Hepatocyte (in vitro differentiated cells): Measurements from ENCODE around the gene OSMR. TPM values are rescaled to one million over a fixed set of nuclear protein-coding genes. Genes with fewer than 3 reads are reported as not detected.

Experiments used
- DNase-seq: peaks from one replicate; pipeline ENCODE4 v3.0.0-alpha.2; 2016; ENCODE audit warnings: low spot score
- H2AFZ ChIP-seq: fragments of 200-600 bp; sonication (generic); 2 replicates; pipeline ENCODE4 v1.6.0; 2016; ENCODE audit warnings: antibody characterized with exemption, mild to moderate bottlenecking
- H3K27ac ChIP-seq: fragments of 200-600 bp; sonication (generic); 2 replicates; pipeline ENCODE4 v1.5.1; 2016; ENCODE audit warnings: mild to moderate bottlenecking
- H3K27me3 ChIP-seq: fragments of 200-600 bp; sonication (generic); 2 replicates; pipeline ENCODE4 v1.6.1; 2016
- H3K36me3 ChIP-seq: fragments of 200-600 bp; sonication (generic); replicated peaks from 2 replicates; pipeline ENCODE4 v1.5.1; 2016; ENCODE audit warnings: low read depth; ENCODE audit not compliant: insufficient read depth
- H3K4me1 ChIP-seq: fragments of 200-600 bp; sonication (generic); 2 replicates; pipeline ENCODE4 v1.5.1; 2016; ENCODE audit warnings: mild to moderate bottlenecking, moderate library complexity; ENCODE audit not compliant: insufficient read depth
- H3K4me2 ChIP-seq: fragments of 200-600 bp; sonication (generic); 2 replicates; pipeline ENCODE4 v1.6.0; 2016
- H3K4me3 ChIP-seq: fragments of 200-600 bp; sonication (generic); 2 replicates; pipeline ENCODE4 v1.5.1; 2016; ENCODE audit warnings: mild to moderate bottlenecking
- H3K79me2 ChIP-seq: fragments of 200-600 bp; sonication (generic); 2 replicates; pipeline ENCODE4 v1.6.0; 2017; ENCODE audit warnings: mild to moderate bottlenecking
- H3K9me2 ChIP-seq: fragments of 200-600 bp; sonication (generic); replicated peaks from 2 replicates; pipeline ENCODE4 v1.6.0; 2017; ENCODE audit warnings: mild to moderate bottlenecking; ENCODE audit not compliant: insufficient read depth
- H3K9me3 ChIP-seq: fragments of 200-600 bp; sonication (generic); 2 replicates; pipeline ENCODE4 v1.5.1; 2016; ENCODE audit warnings: low read depth, mild to moderate bottlenecking
- H4K20me1 ChIP-seq: fragments of 200-600 bp; sonication (generic); 2 replicates; pipeline ENCODE4 v1.6.0; 2016; ENCODE audit warnings: mild to moderate bottlenecking; ENCODE audit not compliant: insufficient read depth, poor library complexity, severe bottlenecking
- EZH2 ChIP-seq: fragments of 200-600 bp; sonication (generic); IDR thresholded peaks from 2 replicates; pipeline ENCODE4 v1.6.1; 2016; ENCODE audit warnings: antibody characterized with exemption, mild to moderate bottlenecking, borderline replicate concordance
- EZH2phosphoT487 ChIP-seq: fragments of 200-600 bp; sonication (generic); IDR thresholded peaks from one replicate; pipeline ENCODE4 v1.6.1; 2018; ENCODE audit warnings: antibody characterized with exemption, mild to moderate bottlenecking, low read depth, moderate library complexity; ENCODE audit not compliant: unreplicated experiment, severe bottlenecking
- WGBS: methylation state at CpG from one replicate; pipeline ENCODE4 v1.1.6; 2016; ENCODE audit warnings: low lambda C conversion rate; ENCODE audit errors: missing lambda C conversion rate; 5-methylcytosine and 5-hydroxymethylcytosine counted together
- polyA plus RNA-seq: library from polyadenylated mRNA; unstranded; fragments of >200 nt; fragmentation: Nextera tagmentation; extraction: Ambion mirVana; gene quantifications from 2 replicates; pipeline ENCODE4 v1.2.1, GENCODE V29; 2016
- total RNA-seq: library from RNA; depleted of rRNA; stranded (reverse); fragments of >200 nt; gene quantifications from 2 replicates; pipeline ENCODE4 v1.2.3, GENCODE V29; 2014
- TF ChIP-seq, protein P1 (sequence below): fragments of 200-600 bp; sonication (generic); IDR thresholded peaks from 2 replicates; pipeline ENCODE4 v1.5.1; 2016; ENCODE audit warnings: antibody characterized with exemption, mild to moderate bottlenecking; ENCODE audit not compliant: poor library complexity

Gene OSMR
- total and polyA plus RNA-seq, 2 experiments from 2014 or later: 15.1 to 17.6 TPM

DNA sequence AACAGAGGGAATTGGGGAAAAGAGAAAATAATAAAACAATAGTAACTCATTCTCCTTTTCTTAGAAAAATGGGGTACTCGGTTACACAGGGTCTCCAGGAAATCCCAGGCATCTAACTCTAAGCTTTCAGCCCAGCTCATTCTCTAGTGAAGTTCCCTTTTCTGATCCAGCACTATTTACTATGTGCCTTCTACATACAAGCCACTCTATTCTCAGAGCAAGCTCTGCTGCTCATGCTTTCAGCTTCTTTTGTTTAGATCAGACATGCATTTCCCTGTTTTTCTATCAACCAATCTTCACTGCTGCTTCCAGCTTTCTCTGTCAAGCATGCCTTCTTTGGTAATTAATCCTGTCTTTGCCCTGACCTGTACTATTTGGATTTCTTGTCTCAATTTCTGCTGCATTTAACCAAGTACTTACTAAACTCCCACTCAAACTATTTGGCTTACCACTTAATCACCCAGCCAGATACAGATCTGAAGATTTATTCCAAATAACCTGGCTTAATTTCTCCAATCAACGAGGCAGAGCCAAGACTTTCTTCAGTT lies 25.3 kb downstream of the OSMR start:
- Histone ChIP-seq H2AFZ (no peak overlapping the region), H3K9me3 (no peaks in the 10 kb centered on the region), H4K20me1 (no peaks in the 10 kb centered on the region), H3K36me3 (no peaks in the 10 kb centered on the region), H3K27me3 (no peaks in the 10 kb centered on the region), H3K9me2 (no peaks in the 10 kb centered on the region), H3K4me1 (no peaks in the 10 kb centered on the region), H3K79me2 (peaks cover 3% of the 10 kb centered on the region), H3K4me2 (no peak overlapping the region), H3K27ac (peak overlapping the region; percentile 20), H3K4me3 (no peak overlapping the region)
- 67% methylated on average over 2 of the region's 2 CpGs for WGBS
- no peak for TF ChIP-seq EZH2phosphoT487
- TF ChIP-seq EZH2: no peak
- TF ChIP-seq, protein P1, sequence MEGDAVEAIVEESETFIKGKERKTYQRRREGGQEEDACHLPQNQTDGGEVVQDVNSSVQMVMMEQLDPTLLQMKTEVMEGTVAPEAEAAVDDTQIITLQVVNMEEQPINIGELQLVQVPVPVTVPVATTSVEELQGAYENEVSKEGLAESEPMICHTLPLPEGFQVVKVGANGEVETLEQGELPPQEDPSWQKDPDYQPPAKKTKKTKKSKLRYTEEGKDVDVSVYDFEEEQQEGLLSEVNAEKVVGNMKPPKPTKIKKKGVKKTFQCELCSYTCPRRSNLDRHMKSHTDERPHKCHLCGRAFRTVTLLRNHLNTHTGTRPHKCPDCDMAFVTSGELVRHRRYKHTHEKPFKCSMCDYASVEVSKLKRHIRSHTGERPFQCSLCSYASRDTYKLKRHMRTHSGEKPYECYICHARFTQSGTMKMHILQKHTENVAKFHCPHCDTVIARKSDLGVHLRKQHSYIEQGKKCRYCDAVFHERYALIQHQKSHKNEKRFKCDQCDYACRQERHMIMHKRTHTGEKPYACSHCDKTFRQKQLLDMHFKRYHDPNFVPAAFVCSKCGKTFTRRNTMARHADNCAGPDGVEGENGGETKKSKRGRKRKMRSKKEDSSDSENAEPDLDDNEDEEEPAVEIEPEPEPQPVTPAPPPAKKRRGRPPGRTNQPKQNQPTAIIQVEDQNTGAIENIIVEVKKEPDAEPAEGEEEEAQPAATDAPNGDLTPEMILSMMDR: no peak
- DNase-seq: no peak

DNA sequence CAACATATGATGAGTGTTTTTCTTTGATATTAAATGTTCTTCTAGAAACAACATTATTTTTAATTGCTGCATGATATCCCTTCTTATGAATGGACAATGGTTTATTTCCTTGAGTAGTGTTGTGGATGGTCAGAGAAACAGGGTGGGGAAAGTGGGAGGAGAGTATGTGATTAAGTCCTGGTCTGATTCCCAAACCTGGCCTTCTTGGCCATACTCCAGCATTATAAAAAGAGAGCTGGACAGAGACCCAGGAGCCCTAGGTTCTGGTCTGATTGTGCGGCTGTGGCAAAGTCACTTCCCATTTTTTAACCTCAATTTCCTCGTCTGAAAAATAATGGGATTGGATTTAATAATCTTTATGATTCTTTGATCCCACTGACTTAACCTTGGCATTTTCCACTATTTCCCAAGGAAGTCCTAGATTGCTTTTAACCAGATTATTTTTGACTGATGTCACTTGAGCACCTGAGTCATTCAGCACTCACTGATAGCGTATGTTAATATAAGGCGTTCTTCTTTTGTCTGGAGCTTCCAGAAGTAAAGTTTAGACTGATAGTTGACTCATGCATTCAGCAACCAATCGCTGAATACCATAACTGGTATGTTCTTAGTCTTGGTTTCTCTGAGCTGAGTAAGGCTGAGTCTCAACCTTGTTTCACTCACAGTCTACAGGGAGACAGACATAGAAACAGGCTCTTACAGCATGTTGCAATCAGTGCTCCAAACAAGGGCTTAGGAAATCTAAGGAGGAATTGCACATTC lies 26.2 kb downstream of the OSMR start:
- H3K9me2 ChIP-seq: no peaks in the 10 kb centered on the region
- peaks cover 3% of the 10 kb centered on the region for H3K79me2 ChIP-seq
- WGBS: 60% methylated on average over 5 of the region's 5 CpGs
- TF ChIP-seq, protein P1: no peak
- TF ChIP-seq EZH2phosphoT487: no peak
- TF ChIP-seq EZH2: no peak
- H3K4me3 ChIP-seq: no peak overlapping the region
- DNase-seq: peak; percentile 72
- H3K4me1 ChIP-seq: no peaks in the 10 kb centered on the region
- no peaks in the 10 kb centered on the region for H4K20me1 ChIP-seq
- H3K27me3 ChIP-seq: no peaks in the 10 kb centered on the region
- no peak overlapping the region for H2AFZ ChIP-seq
- no peak overlapping the region for H3K4me2 ChIP-seq
- peak overlapping the region; percentile 61 for H3K27ac ChIP-seq
- no peaks in the 10 kb centered on the region for H3K9me3 ChIP-seq
- peaks cover under 1% of the 10 kb centered on the region for H3K36me3 ChIP-seq

DNA sequence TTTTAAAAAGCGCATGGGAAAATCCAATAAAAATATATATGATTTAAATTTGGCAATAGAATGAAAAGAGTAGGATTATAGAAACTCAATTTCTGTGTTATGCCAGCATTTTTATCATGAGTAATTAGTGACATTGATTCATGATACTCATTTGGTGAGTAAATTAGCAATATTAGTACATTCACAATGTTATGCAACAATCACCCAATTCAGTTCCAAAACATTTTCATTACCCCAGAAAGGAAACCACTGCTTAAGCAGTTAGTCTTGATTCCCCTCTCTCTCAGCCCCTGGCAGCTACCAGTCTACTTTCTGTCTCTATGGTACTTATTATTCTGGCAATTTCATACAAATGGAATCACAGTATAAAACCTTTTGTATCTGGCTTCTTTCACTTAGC lies 27.0 kb downstream of the OSMR start:
- Histone ChIP-seq H3K9me3 (no peaks in the 10 kb centered on the region), H3K4me3 (no peak overlapping the region), H3K4me2 (no peak overlapping the region), H2AFZ (no peak overlapping the region), H3K79me2 (no peaks in the 10 kb centered on the region), H4K20me1 (no peaks in the 10 kb centered on the region), H3K36me3 (peaks cover 5% of the 10 kb centered on the region), H3K4me1 (no peaks in the 10 kb centered on the region), H3K27ac (peak overlapping the region; percentile 33), H3K9me2 (no peaks in the 10 kb centered on the region), H3K27me3 (no peaks in the 10 kb centered on the region)
- no peak for TF ChIP-seq EZH2
- TF ChIP-seq, protein P1: no peak
- TF ChIP-seq EZH2phosphoT487: no peak
- 98% methylated on average over 1 of the region's 1 CpG for WGBS
- DNase-seq: no peak
